ENCODE measurements around the gene DNAJB4. TPM values are rescaled to one million over a fixed set of nuclear protein-coding genes. Genes with fewer than 3 reads are reported as not detected.
"Not testable (repeated sequence)": the region's sequence is repeated elsewhere in the genome, so short reads cannot be mapped to it uniquely, and the experiment has no call there.

DNAJB4 gene
- total and polyA plus RNA-seq, 2 experiments from 2014 or later, result 12.4 to 12.9 TPM

DNA sequence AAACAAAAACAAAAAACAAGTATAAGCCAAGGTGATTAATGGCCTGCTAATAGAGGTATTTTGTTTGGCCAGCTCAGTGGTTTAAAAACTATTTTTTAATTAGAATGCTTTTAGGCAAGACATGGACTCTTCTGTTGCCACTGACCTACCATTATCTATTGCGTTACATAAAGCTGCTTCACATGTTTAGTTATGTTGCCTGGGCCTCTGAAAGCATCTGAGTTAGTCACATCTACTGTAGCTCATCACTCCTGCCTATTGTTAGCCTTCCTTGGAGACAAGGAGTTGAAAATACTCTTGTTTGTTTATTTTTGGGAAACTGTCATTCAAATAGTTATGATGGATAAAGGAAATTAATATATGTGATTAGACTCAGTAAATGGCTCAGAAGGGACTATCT lies 14.3 kb downstream of the DNAJB4 start (continued):
- TF ChIP-seq, protein P1, sequence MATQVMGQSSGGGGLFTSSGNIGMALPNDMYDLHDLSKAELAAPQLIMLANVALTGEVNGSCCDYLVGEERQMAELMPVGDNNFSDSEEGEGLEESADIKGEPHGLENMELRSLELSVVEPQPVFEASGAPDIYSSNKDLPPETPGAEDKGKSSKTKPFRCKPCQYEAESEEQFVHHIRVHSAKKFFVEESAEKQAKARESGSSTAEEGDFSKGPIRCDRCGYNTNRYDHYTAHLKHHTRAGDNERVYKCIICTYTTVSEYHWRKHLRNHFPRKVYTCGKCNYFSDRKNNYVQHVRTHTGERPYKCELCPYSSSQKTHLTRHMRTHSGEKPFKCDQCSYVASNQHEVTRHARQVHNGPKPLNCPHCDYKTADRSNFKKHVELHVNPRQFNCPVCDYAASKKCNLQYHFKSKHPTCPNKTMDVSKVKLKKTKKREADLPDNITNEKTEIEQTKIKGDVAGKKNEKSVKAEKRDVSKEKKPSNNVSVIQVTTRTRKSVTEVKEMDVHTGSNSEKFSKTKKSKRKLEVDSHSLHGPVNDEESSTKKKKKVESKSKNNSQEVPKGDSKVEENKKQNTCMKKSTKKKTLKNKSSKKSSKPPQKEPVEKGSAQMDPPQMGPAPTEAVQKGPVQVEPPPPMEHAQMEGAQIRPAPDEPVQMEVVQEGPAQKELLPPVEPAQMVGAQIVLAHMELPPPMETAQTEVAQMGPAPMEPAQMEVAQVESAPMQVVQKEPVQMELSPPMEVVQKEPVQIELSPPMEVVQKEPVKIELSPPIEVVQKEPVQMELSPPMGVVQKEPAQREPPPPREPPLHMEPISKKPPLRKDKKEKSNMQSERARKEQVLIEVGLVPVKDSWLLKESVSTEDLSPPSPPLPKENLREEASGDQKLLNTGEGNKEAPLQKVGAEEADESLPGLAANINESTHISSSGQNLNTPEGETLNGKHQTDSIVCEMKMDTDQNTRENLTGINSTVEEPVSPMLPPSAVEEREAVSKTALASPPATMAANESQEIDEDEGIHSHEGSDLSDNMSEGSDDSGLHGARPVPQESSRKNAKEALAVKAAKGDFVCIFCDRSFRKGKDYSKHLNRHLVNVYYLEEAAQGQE (IDR thresholded peaks at IDR 0.05; ENCODE audit: unreplicated experiment), result no peak
- TF ChIP-seq CREB1 (CRISPR knock-in tag; IDR thresholded peaks at IDR 0.05; ENCODE audit: low read depth) (no peak), ZNF331 (CRISPR knock-in tag; IDR thresholded peaks at IDR 0.05; ENCODE audit: low read depth) (no peak), JUNB (IDR thresholded peaks at IDR 0.05; ENCODE audit: unreplicated experiment) (no peak)

DNA sequence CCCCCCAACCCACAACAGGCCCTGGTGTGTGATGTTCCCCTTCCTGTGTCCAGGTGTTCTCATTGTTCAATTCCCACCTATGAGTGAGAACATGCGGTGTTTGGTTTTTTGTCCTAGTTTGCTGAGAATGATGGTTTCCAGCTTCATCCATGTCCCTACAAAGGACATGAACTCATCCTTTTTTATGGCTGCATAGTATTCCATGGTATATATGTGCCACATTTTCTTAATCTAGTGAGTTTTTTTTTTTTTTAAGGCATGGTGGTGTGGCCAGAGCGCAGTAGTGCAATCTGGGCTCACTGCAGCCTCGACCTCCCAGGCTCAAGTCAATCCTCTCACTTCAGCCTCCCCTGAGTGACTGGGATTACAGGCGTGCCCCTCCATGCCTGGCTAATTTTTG lies 16.4 kb downstream of the DNAJB4 start:
- not testable (repeated sequence) for H4K20me1 ChIP-seq (replicated peaks; ENCODE audit: insufficient read depth); H3K4me3 Mint-ChIP-seq; H3K27me3 Mint-ChIP-seq (ENCODE audit: insufficient read depth, low read depth, poor library complexity); ATAC-seq; H3K27ac ChIP-seq (ENCODE audit: low read depth); H3K4me3 ChIP-seq; H3F3A ChIP-seq (replicated peaks; ENCODE audit: low read depth); H3K27me3 ChIP-seq (ENCODE audit: insufficient read depth); H3K9me3 Mint-ChIP-seq; H3K27ac Mint-ChIP-seq; DNase-seq (ENCODE audit: low spot score); H3K36me3 Mint-ChIP-seq (ENCODE audit: low read depth); H3K79me2 ChIP-seq (replicated peaks; ENCODE audit: insufficient read depth); H3K36me3 ChIP-seq (ENCODE audit: insufficient read depth); H2AFZ ChIP-seq; H3K4me1 Mint-ChIP-seq; H3K4me2 ChIP-seq; H3K4me1 ChIP-seq (ENCODE audit: insufficient read depth); H3K9me2 ChIP-seq (ENCODE audit: insufficient read depth)

DNA sequence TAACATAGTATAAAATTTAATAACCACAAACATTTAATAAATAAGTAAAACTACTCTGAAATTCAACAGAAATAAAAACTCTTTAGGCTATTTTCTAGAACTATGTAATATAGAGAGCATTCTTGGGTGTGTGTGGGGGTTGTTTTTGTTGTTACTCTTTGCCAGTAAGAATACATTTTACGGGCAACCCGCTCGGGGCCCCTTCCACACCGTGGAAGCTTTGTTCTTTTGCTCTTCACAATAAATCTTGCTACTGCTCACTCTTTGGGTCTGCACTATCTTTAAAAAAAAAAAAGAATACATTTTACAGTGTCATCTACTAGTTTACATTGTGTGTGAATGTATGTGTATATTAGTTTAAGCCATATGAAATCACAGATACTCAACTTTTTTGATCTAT lies 25.1 kb downstream of the DNAJB4 start:
- H3K36me3 Mint-ChIP-seq (ENCODE audit: low read depth), result no peaks in the 10 kb centered on the region
- no peak for DNase-seq (ENCODE audit: low spot score)
- no peak overlapping the region for H3K4me2 ChIP-seq
- TF ChIP-seq STAT1 (IDR thresholded peaks at IDR 0.05; ENCODE audit: unreplicated experiment) (no peak), NANOG (IDR thresholded peaks at IDR 0.05; ENCODE audit: borderline replicate concordance) (no peak)
- TF ChIP-seq, protein P2, sequence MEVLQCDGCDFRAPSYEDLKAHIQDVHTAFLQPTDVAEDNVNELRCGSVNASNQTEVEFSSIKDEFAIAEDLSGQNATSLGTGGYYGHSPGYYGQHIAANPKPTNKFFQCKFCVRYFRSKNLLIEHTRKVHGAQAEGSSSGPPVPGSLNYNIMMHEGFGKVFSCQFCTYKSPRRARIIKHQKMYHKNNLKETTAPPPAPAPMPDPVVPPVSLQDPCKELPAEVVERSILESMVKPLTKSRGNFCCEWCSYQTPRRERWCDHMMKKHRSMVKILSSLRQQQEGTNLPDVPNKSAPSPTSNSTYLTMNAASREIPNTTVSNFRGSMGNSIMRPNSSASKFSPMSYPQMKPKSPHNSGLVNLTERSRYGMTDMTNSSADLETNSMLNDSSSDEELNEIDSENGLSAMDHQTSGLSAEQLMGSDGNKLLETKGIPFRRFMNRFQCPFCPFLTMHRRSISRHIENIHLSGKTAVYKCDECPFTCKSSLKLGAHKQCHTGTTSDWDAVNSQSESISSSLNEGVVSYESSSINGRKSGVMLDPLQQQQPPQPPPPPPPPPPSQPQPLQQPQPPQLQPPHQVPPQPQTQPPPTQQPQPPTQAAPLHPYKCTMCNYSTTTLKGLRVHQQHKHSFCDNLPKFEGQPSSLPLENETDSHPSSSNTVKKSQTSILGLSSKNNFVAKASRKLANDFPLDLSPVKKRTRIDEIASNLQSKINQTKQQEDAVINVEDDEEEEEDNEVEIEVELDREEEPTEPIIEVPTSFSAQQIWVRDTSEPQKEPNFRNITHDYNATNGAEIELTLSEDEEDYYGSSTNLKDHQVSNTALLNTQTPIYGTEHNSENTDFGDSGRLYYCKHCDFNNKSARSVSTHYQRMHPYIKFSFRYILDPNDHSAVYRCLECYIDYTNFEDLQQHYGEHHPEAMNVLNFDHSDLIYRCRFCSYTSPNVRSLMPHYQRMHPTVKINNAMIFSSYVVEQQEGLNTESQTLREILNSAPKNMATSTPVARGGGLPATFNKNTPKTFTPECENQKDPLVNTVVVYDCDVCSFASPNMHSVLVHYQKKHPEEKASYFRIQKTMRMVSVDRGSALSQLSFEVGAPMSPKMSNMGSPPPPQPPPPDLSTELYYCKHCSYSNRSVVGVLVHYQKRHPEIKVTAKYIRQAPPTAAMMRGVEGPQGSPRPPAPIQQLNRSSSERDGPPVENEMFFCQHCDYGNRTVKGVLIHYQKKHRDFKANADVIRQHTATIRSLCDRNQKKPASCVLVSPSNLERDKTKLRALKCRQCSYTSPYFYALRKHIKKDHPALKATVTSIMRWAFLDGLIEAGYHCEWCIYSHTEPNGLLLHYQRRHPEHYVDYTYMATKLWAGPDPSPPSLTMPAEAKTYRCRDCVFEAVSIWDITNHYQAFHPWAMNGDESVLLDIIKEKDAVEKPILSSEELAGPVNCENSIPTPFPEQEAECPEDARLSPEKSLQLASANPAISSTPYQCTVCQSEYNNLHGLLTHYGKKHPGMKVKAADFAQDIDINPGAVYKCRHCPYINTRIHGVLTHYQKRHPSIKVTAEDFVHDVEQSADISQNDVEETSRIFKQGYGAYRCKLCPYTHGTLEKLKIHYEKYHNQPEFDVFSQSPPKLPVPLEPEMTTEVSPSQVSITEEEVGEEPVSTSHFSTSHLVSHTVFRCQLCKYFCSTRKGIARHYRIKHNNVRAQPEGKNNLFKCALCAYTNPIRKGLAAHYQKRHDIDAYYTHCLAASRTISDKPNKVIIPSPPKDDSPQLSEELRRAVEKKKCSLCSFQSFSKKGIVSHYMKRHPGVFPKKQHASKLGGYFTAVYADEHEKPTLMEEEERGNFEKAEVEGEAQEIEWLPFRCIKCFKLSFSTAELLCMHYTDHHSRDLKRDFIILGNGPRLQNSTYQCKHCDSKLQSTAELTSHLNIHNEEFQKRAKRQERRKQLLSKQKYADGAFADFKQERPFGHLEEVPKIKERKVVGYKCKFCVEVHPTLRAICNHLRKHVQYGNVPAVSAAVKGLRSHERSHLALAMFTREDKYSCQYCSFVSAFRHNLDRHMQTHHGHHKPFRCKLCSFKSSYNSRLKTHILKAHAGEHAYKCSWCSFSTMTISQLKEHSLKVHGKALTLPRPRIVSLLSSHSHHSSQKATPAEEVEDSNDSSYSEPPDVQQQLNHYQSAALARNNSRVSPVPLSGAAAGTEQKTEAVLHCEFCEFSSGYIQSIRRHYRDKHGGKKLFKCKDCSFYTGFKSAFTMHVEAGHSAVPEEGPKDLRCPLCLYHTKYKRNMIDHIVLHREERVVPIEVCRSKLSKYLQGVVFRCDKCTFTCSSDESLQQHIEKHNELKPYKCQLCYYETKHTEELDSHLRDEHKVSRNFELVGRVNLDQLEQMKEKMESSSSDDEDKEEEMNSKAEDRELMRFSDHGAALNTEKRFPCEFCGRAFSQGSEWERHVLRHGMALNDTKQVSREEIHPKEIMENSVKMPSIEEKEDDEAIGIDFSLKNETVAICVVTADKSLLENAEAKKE (CRISPR knock-in tag; IDR thresholded peaks at IDR 0.05), result no peak
- TF ChIP-seq, protein P3, sequence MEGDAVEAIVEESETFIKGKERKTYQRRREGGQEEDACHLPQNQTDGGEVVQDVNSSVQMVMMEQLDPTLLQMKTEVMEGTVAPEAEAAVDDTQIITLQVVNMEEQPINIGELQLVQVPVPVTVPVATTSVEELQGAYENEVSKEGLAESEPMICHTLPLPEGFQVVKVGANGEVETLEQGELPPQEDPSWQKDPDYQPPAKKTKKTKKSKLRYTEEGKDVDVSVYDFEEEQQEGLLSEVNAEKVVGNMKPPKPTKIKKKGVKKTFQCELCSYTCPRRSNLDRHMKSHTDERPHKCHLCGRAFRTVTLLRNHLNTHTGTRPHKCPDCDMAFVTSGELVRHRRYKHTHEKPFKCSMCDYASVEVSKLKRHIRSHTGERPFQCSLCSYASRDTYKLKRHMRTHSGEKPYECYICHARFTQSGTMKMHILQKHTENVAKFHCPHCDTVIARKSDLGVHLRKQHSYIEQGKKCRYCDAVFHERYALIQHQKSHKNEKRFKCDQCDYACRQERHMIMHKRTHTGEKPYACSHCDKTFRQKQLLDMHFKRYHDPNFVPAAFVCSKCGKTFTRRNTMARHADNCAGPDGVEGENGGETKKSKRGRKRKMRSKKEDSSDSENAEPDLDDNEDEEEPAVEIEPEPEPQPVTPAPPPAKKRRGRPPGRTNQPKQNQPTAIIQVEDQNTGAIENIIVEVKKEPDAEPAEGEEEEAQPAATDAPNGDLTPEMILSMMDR (conservative IDR thresholded peaks at IDR 0.05; ENCODE audit: low read depth in 2 of 2), result no peak
- TF ChIP-seq, protein P4, sequence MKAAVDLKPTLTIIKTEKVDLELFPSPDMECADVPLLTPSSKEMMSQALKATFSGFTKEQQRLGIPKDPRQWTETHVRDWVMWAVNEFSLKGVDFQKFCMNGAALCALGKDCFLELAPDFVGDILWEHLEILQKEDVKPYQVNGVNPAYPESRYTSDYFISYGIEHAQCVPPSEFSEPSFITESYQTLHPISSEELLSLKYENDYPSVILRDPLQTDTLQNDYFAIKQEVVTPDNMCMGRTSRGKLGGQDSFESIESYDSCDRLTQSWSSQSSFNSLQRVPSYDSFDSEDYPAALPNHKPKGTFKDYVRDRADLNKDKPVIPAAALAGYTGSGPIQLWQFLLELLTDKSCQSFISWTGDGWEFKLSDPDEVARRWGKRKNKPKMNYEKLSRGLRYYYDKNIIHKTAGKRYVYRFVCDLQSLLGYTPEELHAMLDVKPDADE (IDR thresholded peaks at IDR 0.05), result no peak

More for the DNA sequence above, 25.1 kb downstream of the DNAJB4 start:
- no peaks in the 10 kb centered on the region for H3K9me2 ChIP-seq (ENCODE audit: insufficient read depth)
- Mint-ChIP-seq H3K27me3 (ENCODE audit: insufficient read depth, low read depth, poor library complexity) (no peaks in the 10 kb centered on the region), H3K27ac (no peak overlapping the region), H3K9me3 (no peaks in the 10 kb centered on the region), H3K4me1 (no peaks in the 10 kb centered on the region), H3K4me3 (no peak overlapping the region)
- H2AFZ ChIP-seq, result no peak overlapping the region
- H3K4me3 ChIP-seq, result no peak overlapping the region
- no peak for ATAC-seq
- H3K27me3 ChIP-seq (ENCODE audit: insufficient read depth), result no peaks in the 10 kb centered on the region
- H3K79me2 ChIP-seq (replicated peaks; ENCODE audit: insufficient read depth), result no peaks in the 10 kb centered on the region
- H3K27ac ChIP-seq (ENCODE audit: low read depth), result no peak overlapping the region
- H3K4me1 ChIP-seq (ENCODE audit: insufficient read depth), result no peaks in the 10 kb centered on the region
- H4K20me1 ChIP-seq (replicated peaks; ENCODE audit: insufficient read depth), result no peaks in the 10 kb centered on the region
- no peaks in the 10 kb centered on the region for H3K36me3 ChIP-seq (ENCODE audit: insufficient read depth)
- no peaks in the 10 kb centered on the region for H3F3A ChIP-seq (replicated peaks; ENCODE audit: low read depth)

All from GM23338 (cell line).